Stomach (tissue), 9 donors: Measurements from ENCODE around the gene MAST2. TPM values are rescaled to one million over a fixed set of nuclear protein-coding genes. Genes with fewer than 3 reads are reported as not detected.

Experiments used
- DNase-seq, 2 donors: peaks; one replicate each; pipeline versions ENCODE4 v3.0.0 to v3.0.0-alpha.2; 2013 to 2019
- H3K27ac ChIP-seq, 5 donors: fragments of 200-600 bp in 4 of 5; sonication (generic) in 4 of 5; one replicate each; pipeline ENCODE4 v1.5.1; 2013 to 2019; ENCODE audit warnings: mild to moderate bottlenecking in 1 of 5, moderate library complexity in 1 of 5
- H3K27me3 ChIP-seq, 3 donors: fragments of 200-600 bp; sonication (generic); one replicate each; pipeline ENCODE4 v1.5.1; 2017 to 2019; ENCODE audit warnings: mixed run types in 1 of 3
- H3K36me3 ChIP-seq, 4 donors: fragments of 200-600 bp; sonication (generic); 1 replicate in 3 of 4; 2 replicates in 1 of 4; pipeline ENCODE4 v1.5.1; 2016 to 2019
- H3K4me1 ChIP-seq, 4 donors: fragments of 200-600 bp; sonication (generic); one replicate each; pipeline ENCODE4 v1.5.1; 2016 to 2019
- H3K4me3 ChIP-seq, 4 donors: fragments of 200-600 bp; sonication (generic) in 3 of 4; one replicate each; pipeline ENCODE4 v1.5.1; 2016 to 2019; ENCODE audit warnings: mild to moderate bottlenecking in 1 of 4
- H3K9me3 ChIP-seq, 4 donors: fragments of 200-600 bp; sonication (generic); one replicate each; pipeline ENCODE4 v1.5.1; 2016 to 2019
- CTCF ChIP-seq, 7 experiments: fragments of 450-650 bp in 4 of 7; fragments of 200-600 bp in 3 of 7; sonication (generic) in 3 of 7; IDR thresholded peaks; one replicate each; pipeline ENCODE4 v1.5.1; 2016 to 2019; ENCODE audit warnings: antibody characterized with exemption in 7 of 7, control low read depth in 2 of 7, mild to moderate bottlenecking in 1 of 7
- EP300 ChIP-seq: sonication (generic); formaldehyde crosslinking; IDR thresholded peaks from one replicate; pipeline ENCODE4 v1.6.1; 2017; ENCODE audit warnings: antibody characterized with exemption
- POLR2A ChIP-seq, 4 donors: fragments of 450-650 bp; IDR thresholded peaks; one replicate each; pipeline ENCODE4 v1.6.1; 2016; ENCODE audit warnings: antibody characterized with exemption in 4 of 4, control low read depth in 2 of 4, mild to moderate bottlenecking in 1 of 4, moderate library complexity in 1 of 4
- POLR2AphosphoS5 ChIP-seq, 3 donors: sonication (generic); formaldehyde crosslinking; IDR thresholded peaks; one replicate each; pipeline ENCODE4 v1.6.1; 2016; ENCODE audit warnings: antibody characterized with exemption in 3 of 3
- WGBS, 5 donors: extraction: QIAGEN DNeasy Blood & Tissue Kit in 3 of 5; methylation state at CpG; one replicate each; pipeline versions ENCODE4 v1.1.5 to v1.1.7; 2013 to 2018; 5-methylcytosine and 5-hydroxymethylcytosine counted together
- intact Hi-C: fragments of 100-400 bp; cut with DNase I; formaldehyde crosslinking; loops from one replicate; pipeline ENCODE4 v1.15.1; 2023; ENCODE audit warnings: low total_unique reads
- polyA plus RNA-seq, 3 donors: library from polyadenylated mRNA; stranded (reverse); fragments of 200-250 nt; gene quantifications; one replicate each; pipeline ENCODE4 v1.2.3, GENCODE V29; 2013
- total RNA-seq, 5 donors: library from RNA; depleted of rRNA; stranded (reverse); fragments of >200 nt; gene quantifications; one replicate each; pipeline versions ENCODE4 v1.1.0 to v1.2.3, GENCODE V29; 2014 to 2016
- donor health status: healthy with polysubstance abuse.
- donor health status: Bipolar disorder and iron deficiency.
- donor health status: healthy.

The MAST2 gene
- total and polyA plus RNA-seq, 8 donors, result 5.3 to 131 (median 34.8) TPM

GRCh38 chr1:46019348-46019747 is 215.9 kb downstream of the MAST2 start:
- no peak for TF ChIP-seq CTCF (IDR thresholded peaks at IDR 0.05)
- TF ChIP-seq POLR2A (IDR thresholded peaks at IDR 0.05), result no peak
- TF ChIP-seq EP300, result no peak
- no peak for TF ChIP-seq POLR2AphosphoS5 (IDR thresholded peaks at IDR 0.05)
- Histone ChIP-seq H3K4me1 (no peaks in the 10 kb centered on the region), H3K36me3 (peaks cover 11 to 34% (median 30%) of the 10 kb centered on the region in 4 donors), H3K27me3 (no peaks in the 10 kb centered on the region), H3K9me3 (no peaks in the 10 kb centered on the region), H3K4me3 (no peak overlapping the region), H3K27ac (no peak overlapping the region)
- DNase-seq, result no peak
- 97 to 99% (median 98%) methylated on average over 7 of the region's 7 CpGs for WGBS, 5 donors
- intact Hi-C loops, result no loop called here

GRCh38 chr1:46020010-46020409 is 216.6 kb downstream of the MAST2 start:
- Histone ChIP-seq H3K27ac (no peak overlapping the region), H3K4me3 (no peak overlapping the region), H3K27me3 (no peaks in the 10 kb centered on the region), H3K9me3 (no peaks in the 10 kb centered on the region), H3K4me1 (no peaks in the 10 kb centered on the region), H3K36me3 (peaks cover 11 to 41% (median 34%) of the 10 kb centered on the region in 4 donors)
- no peak for TF ChIP-seq CTCF (IDR thresholded peaks at IDR 0.05)
- TF ChIP-seq POLR2A (IDR thresholded peaks at IDR 0.05), result no peak
- TF ChIP-seq POLR2AphosphoS5 (IDR thresholded peaks at IDR 0.05), result no peak
- no peak for TF ChIP-seq EP300
- 77 to 89% (median 83%) methylated on average over 4 of the region's 4 CpGs for WGBS, 5 donors
- intact Hi-C loops, result no loop called here
- DNase-seq, result no peak

GRCh38 chr1:46021046-46021996 is 217.9 kb downstream of the MAST2 start:
- DNase-seq, result no peak
- intact Hi-C loops, result no loop called here
- WGBS, 5 donors, result 93 to 100% (median 98%) methylated on average over 2 of the region's 2 CpGs
- Histone ChIP-seq H3K4me1 (peaks cover 0 to 2% (median 0%) of the 10 kb centered on the region in 4 donors), H3K36me3 (peaks cover 11 to 51% (median 35%) of the 10 kb centered on the region in 4 donors), H3K27ac (no peak overlapping the region), H3K9me3 (no peaks in the 10 kb centered on the region), H3K4me3 (no peak overlapping the region), H3K27me3 (no peaks in the 10 kb centered on the region)
- TF ChIP-seq POLR2A (IDR thresholded peaks at IDR 0.05) (no peak), POLR2AphosphoS5 (IDR thresholded peaks at IDR 0.05) (no peak), EP300 (no peak), CTCF (IDR thresholded peaks at IDR 0.05) (no peak)

GRCh38 chr1:46026531-46026930 is 223.1 kb downstream of the MAST2 start:
- TF ChIP-seq POLR2A (IDR thresholded peaks at IDR 0.05) (no peak), EP300 (no peak), CTCF (IDR thresholded peaks at IDR 0.05) (no peak), POLR2AphosphoS5 (IDR thresholded peaks at IDR 0.05) (no peak)
- no peaks in the 10 kb centered on the region for H3K27me3 ChIP-seq
- no peaks in the 10 kb centered on the region for H3K9me3 ChIP-seq
- intact Hi-C loops, result no loop called here
- peaks cover 0 to 8% (median 0%) of the 10 kb centered on the region in 4 donors for H3K4me1 ChIP-seq
- H3K36me3 ChIP-seq, result peaks cover 20 to 89% (median 70%) of the 10 kb centered on the region in 4 donors
- no peak overlapping the region for H3K4me3 ChIP-seq
- DNase-seq, result no peak
- H3K27ac ChIP-seq, result no peak overlapping the region
- WGBS, 5 donors, result 86 to 92% (median 90%) methylated on average over 3 of the region's 3 CpGs
